ENCODE measurements around the gene ATRNL1.

The ATRNL1 gene

DNA sequence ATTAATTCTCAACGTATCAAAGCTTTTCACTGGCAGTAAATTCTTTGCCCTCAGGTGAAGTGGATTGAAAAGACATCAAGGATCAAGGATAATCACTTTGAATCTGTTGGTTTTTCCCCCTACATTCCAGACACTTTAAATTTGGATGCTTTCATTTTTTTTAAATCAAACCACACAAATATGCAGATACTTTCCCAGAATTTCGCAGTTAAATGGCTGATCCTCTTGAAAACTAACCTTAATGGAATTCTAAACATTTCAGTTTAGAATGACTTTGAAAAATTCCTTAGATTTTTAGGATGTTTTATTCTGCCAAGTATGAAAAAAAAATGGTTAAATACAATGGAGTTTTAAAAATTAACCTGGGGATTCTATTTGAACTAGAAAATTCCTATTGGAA lies 853.9 kb downstream of the ATRNL1 start:
- DNase-seq (ENCODE audit: low read depth in 2 of 2): no peak

DNA sequence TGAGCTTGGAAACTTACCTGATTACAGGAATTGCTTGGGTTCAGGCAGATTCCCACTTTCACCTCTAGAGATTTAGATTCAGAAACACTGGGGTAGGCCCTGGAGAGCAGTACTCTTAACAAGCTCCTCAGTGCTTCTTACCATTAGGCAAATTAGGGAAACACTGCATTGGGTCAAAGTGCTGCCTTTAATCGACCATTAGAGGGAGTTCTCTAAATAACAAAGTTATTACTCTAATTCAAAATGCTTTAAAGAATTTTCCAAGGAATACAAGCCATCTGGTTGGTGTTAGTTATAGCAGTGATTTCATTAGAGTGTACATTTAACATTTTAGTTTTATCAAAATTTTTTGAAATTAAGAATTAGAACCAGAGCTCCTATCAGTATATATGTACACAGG lies 855.3 kb downstream of the ATRNL1 start:
- DNase-seq (ENCODE audit: low read depth in 2 of 2): no peak

DNA sequence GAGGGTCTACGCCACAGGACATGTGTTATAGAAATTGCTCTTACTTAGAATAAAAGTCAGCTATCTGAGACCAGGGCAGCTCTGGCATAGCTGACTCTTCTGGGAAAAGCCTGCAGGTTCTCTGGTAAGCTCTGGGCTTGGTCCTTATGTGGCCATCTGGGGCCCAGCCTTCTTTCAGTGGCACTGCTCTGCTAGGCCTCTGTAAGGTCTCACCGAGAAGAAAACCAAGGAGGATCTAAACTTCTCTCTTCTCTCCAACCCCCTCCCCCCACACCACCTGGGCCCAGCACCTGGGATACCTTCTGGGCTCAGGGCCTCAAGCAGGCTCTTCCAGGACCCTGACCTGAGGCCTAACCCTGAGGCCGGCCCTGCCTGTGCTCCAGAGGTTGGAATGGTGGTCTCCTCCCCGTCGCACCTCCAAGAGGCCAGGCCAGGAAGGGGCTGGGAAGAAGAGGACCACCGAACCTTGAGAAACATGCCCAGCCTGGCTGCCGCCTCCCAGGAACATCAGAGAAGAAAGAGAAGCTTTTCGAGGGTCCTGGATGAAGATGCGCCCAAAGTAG lies 856.2 kb downstream of the ATRNL1 start:
- DNase-seq (ENCODE audit: low read depth in 2 of 2): no peak

DNA sequence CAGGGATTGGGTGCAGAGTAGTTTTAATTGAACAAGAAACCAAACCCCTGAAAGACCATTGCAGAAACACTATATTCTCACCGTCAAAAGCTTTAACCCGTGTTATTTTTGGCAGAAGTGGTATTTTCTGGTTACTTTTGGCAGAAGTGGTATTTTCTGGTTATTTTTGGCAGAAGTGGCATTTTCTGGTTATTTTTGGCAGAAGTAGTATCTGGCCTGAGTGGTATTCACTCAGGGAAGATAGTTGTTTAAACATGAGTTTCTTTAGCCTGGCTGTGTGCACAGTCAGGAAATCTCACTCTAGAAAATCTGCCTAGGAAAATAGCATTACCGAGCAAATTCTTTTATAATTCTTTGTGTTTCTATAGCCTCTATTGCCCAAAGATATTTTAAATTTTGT lies 857.2 kb downstream of the ATRNL1 start:
- DNase-seq (ENCODE audit: low read depth in 2 of 2): no peak

DNA sequence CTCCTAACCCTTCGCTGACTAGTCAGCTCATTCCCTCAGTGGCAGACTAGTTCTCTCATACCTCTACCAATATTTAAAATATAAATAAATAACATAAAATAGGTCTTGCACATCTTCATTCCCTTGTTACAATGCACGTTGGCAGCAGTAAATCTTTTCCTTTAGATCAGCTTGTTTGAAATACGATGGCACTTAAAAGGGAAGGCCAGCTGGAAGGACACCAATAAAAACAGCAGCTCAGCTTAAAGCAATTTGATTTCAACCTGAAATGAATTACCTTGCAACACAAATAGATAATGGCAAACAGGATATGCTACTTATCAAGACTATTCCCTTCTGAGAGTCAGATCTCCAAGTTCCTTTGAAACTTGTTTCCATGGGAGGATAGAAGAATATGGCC lies 858.1 kb downstream of the ATRNL1 start:
- DNase-seq (ENCODE audit: low read depth in 2 of 2): no peak

DNA sequence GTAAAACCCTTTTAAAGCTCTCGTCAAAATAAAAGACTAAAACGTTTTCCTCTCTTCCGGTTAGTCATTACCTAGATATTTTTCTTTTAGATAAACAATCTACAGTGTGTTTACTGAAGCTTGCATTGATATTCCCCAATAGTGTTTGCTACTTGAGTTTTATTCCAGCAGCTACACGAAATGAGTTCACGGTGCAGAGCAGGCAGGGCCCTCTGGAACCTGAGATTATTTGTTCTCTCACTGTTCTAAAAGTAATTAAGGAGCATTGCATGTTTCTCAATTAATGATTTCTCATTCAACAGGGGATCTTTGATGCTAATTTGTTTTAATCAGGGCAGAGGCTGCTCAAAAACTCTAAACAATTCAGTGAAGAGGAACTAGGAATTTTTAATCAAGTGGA lies 860.1 kb downstream of the ATRNL1 start:
- no peak for DNase-seq (ENCODE audit: low read depth in 2 of 2)

DNA sequence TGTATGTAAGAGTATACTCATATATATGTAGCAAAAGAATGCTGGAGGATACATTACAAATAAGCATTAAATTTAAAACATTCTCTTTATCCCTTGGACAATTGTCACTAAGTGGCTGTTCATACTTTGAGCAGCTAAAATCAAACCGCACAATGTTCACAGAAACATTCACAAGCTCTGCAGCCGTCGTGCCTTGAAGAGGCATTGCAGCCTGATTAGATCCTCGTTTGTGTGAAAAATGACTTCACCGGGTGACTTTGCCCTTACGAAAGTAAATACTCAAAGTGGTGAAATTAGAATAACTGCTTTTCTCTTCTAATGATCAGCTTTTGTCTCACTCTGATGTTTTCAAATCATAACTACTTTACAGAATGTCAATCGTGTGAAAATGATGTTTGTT lies 860.8 kb downstream of the ATRNL1 start:
- no peak for DNase-seq (ENCODE audit: low read depth in 2 of 2)

DNA sequence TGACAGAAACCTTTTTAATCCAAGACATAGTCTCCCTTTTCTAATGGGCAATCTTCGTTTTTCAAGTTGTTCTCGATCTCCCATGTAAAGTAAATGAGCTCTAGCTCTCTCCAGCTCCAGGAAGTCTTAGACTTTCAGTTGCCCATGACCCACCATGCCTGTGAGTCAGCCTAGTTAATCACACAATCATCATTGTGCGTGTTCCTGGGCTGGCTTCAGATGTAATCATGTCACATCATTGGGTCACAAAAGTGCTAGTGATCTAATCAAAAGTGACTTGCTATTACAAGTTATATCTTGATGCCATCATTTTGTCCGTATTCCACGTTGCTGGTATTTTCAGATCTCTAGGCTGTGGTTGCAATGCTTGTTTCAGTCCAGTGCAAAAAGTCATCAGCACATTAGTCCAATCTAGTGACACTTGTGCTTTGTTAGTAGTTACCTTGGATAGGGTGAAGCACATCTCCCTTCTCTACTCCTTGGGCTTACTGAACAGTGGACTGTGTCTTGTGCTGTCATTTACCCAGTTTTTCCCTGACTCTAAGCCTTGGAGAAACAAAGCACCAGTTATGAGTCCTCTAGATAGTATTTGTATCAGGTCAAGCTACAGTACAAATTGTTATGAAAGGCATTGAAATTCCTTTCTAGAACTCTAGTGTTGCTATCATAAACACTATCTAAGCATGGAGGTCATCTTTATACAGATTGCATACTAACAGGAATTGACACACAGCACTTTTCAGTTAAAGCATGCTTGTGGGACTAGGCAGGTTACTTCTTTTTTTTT lies 863.3 kb downstream of the ATRNL1 start:
- no peak for DNase-seq (ENCODE audit: low read depth in 2 of 2)

DNA sequence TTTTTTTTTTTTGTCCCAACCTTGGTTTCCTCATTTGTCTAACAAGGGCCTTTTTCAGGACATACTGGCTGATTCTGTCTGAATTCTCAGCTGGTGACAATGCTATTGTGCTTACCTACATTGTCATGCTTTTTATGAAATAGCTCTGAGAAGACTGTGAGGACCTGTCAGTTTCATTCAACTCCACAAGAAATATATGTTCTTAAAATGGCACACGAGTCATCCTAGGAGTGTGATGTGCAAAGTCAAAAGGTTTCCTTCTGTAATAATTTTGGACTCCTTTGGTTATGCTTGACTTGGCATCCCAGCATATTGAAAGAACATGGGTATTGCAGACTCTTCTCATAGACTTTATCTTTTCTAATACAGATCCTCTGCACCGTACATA lies 863.8 kb downstream of the ATRNL1 start:
- no peak for DNase-seq (ENCODE audit: low read depth in 2 of 2)

DNA sequence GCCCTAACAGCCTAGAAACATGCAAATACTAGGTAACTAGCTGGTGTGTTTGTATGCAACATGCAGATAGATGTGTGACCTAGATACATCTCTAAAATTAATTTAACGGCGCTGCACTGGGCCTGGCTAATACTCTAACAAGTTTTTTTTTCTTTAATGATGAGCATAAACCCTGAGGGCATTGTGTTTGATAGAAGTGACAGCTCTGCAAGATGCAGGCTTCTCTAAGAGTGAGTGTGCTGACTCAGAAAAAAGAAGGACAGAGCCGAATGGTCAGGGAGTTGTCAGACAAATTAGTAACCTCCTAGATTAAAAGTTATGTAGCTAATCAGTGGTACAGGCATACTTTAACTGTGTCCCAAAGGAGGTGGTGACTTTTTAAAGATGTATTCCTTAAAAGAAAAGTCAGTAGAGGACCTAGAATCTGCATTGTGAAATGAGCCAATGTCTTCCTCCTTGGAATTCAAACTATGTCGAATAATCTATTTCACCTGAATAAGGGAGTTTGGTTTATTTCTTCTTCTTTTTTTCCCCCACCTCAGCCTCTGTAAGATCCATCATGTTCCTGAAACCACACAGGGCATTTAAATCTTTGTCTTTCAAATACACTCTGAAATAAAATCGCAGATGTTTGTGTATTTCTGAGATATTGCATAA lies 864.7 kb downstream of the ATRNL1 start:
- DNase-seq (ENCODE audit: low read depth in 2 of 2): no peak

DNA sequence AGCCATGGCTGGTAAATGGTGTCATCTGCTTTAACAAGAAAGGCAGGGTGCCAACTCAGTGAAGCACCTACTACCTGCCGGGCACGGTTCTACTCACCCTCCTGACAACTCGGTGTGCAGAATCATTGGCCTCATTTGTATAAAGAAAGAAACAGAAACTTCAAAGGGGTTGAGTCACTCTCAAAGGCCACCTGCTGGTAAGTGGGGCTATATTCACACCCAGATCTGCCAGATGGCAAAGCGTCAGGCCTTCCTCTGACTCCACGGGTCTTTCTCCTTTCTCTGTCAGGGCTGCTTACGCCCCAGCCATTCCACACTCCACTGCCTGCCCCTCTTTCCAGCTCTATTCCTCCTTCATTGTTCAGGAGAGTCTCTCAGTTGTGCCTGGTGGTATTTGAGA lies 870.7 kb downstream of the ATRNL1 start:
- DNase-seq (ENCODE audit: low read depth in 2 of 2): no peak

DNA sequence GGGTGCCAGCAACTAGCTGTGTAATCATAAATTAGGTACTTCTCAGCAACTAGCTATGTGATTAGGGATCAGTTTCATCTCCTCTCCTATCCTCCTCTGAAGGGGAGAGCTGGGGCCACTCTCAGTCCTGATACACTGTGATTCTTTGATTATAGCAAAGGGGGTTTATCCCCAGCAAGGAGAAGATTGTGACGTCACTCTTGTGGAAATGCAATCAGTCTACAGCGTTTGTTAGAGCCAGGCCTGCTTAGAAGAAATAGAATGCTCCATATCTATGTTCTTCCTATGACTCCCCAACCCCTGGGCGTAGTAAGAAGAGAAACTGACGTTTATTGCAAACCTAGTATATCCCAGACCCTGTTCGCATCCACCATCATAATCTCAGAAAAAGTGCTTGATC lies 871.7 kb downstream of the ATRNL1 start:
- no peak for DNase-seq (ENCODE audit: low read depth in 2 of 2)

DNA sequence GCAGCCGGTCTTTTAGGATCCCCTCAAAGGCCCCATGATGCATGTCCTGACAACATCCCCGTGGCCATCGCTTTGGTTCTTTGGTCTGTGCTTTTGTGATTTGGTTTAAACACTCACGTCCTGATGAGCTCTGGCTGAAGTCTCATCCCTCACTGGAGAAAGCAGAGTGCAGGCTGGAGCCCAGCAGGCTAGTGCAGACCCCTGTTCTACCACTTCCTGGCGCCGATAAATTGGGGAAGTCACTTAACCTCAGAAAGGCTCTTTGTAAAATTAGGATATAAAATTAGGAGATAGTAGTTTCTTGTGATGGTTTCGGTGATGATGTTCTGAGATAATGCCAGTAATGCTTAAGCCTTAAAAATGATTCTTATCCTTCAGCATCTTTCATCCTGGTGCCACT lies 872.2 kb downstream of the ATRNL1 start:
- no peak for DNase-seq (ENCODE audit: low read depth in 2 of 2)

DNA sequence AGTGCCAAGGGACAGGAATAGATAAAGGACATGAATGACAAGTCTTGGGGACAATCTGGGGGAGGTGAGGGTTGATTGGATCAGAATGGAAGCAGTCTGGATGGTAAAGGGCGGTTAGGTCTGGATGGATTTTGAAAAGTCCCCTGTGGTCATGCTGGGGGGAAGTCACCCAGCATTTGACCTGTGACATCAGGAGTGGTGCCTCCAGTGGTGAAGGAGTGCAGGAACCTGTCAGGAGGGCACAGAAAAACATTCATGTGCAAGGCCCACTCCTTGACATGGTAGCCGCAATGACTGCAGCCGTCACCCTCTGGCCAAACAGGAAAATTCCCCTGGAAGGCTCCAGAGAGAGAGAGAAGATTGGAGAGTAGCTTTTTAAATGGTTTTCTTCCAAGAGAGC lies 875.1 kb downstream of the ATRNL1 start:
- no peak for DNase-seq (ENCODE audit: low read depth in 2 of 2)

DNA sequence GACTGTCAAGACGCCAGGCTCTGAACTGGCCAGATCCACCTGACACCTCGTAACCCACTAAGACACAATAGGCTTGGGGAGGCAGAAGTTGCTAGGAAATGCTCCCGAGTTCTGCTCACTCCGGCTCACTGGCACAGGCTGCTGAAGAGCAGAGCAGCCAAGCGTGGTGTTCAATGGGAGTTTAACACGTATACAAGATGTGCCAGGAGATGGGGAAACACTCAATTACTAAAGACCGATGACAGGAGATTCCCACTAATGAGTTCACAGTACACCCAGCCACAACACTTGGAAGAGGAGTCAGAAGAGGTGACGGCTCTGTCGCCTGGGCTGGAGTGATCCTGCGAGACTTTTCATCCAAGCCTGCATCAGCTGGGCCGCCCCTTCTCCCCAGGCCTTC lies 876.4 kb downstream of the ATRNL1 start:
- no peak for DNase-seq (ENCODE audit: low read depth in 2 of 2)

DNA sequence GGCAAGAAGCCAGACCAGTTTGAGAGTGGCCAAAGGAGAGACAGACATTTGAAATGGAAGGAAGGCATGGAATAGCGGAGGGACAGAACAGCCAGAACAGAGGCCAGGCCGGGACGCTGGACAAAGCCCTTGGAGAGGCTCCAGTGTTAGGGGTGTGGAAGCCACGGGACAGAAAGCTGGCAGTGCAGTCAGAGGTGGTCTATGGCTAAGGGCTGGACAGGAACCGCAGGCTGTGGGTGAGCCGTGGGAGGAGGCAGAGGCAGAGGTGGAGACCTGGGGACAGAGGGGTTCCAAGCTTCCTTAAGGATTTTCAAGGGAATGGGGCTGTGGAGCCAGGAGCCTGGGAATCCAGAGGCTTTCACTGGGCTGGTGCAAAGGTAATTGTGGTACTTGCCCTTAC lies 878.8 kb downstream of the ATRNL1 start:
- DNase-seq (ENCODE audit: low read depth in 2 of 2): no peak

DNA sequence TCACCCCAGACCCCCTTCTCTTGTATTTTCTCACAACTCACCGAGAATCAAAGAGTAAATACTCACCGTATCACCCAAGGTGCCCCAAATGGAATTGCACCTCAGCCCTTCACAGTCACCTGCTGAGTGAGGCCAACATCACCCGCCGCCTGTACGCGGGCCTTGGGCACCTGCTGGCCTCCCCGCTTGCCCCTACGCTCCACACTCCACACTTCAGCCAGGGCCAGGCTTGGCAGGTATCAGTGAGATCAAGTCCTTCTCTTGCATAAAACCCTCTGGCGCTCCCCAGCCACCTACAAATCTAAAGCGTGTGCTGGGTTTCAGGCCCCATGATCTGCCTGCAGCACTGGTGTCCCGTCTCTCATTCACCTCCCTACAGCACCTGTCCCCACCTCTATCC lies 879.3 kb downstream of the ATRNL1 start:
- no peak for DNase-seq (ENCODE audit: low read depth in 2 of 2)

DNA sequence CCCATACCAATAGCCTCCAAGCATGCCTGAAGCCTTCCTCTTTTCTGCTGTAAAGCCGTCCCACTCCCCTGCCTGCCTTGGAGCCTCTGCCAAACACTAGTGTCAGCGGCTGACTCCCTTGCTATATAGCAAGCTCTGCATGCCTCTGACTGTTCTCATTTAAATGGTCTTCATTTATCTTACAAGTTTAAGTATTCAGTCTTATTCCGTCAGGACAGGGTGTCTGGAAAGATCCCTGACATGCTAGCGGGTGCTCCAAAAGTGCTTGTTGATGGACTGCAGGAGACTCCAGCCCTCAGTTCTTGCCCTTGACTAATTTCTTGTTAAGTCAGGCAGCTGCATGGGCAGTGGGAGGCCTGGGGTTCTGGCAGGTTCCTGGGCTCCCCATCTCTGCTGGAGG lies 881.2 kb downstream of the ATRNL1 start:
- no peak for DNase-seq (ENCODE audit: low read depth in 2 of 2)

DNA sequence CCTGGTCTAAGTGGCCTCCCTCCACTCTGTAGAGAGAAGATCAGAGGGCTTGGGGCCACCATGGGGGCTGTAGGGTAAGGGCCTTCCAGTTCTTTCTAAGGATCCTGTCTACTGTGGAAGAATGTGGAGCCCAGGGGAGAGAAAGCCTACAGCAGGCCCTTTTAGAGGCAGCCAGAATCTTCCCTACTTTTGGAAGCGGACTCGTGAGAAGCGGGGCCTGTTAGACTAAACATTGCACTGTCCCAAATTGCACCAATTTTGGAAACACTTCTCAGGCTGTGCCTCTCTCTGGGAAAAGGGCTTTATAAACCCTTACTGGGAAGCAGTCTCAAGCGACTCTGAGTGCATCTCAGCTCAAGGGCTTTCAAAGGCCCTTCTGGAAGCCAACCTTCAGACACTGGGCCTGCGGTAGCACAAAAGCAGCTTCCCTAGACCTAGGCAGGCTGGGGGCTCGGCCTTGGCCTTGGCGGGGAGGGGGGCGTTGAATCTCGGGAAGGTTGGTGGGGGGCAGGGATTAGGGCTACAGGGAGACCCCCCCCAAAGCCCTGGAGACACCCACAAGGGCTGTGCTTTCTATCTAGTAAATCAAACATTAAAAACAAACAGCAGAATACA lies 881.8 kb downstream of the ATRNL1 start:
- DNase-seq (ENCODE audit: low read depth in 2 of 2): no peak

DNA sequence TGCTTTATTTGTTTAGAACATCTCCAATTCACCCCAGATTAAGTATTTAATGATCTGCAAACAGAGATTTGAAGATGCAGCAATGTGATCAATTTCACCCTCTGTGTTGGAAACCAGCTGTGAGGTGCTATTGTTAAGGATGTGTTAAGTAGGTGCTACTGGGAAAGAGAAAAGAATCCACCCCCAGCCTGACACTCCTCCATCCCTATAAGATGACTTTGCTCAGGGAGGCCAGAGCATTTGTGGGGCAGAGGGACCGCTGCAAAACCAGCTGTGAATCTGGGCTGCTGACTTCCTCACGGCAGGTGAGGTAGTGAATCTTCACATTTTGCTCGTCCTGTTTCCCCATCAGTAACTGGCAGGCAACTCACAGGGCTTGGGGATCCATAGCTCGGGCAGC lies 882.3 kb downstream of the ATRNL1 start:
- DNase-seq (ENCODE audit: low read depth in 2 of 2): no peak

DNA sequence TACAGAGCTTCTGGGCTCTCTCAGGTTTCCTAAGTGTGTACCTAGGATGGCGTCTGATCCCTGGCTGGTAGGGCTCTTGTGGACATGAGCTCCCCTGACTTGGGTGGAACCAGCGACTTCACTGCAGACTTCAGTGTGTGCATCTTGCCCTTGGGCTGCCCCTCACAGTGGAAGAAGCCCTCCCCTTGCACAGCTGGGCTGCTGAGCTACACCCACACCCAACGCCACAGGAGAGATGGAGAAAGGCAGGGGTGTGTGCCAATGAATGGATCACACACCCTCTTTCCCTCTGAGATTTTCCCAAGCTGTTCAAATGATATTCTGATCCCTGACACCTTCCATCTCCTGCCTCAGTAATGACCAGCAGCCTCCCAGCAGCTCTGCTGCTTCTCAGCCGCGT lies 883.2 kb downstream of the ATRNL1 start:
- DNase-seq (ENCODE audit: low read depth in 2 of 2): no peak

DNA sequence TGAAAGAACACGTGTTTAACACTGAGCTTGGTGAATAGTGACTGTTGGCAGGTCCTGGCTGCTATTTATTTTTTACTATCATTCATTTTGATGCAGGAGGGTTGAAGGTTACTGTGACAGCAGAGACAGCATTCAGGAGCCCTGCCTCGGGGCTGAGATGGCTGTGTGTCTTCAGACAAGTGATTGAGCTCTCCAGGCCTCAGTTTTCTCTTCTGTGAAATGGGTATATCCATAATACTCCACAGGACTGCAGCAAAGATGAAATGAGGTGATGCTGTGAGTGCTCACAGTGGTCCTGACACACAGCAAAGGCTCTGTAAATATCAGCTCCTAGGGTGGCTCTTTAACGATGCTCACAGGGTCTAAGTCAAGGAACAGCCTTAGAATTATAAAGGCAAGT lies 884.7 kb downstream of the ATRNL1 start:
- DNase-seq (ENCODE audit: low read depth in 2 of 2): no peak

DNA sequence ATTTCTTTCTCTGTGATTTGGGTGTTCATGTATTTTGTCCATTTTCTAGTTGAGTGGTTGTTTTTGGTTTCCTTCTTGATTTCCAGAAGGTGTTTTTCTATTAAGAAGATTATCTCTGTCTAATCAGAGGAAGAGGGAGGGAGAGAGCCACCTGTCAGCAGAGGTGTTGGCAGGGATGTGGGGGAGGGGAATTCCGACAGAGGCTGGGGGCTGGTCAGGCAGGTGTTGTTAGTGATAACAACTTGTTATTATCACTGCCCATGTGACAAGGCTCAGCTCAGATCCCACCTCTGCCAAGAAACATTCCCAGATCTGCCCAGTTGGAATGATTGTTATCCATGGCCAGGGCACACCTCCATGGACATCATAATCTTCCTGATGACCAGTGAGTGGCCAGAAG lies 886.4 kb downstream of the ATRNL1 start:
- no peak for DNase-seq (ENCODE audit: low read depth in 2 of 2)

All from stimulated activated CD4-positive, alpha-beta T cell treated with anti-CD3 and anti-CD28 coated beads, Interleukin-12 subunit alpha, Interleukin-12 subunit beta, amount 100 ng/mL, for 24 hours (primary cell).